K562 (cell line): ENCODE results near the gene RINL. TPM values are rescaled to one million over a fixed set of nuclear protein-coding genes. Genes with fewer than 3 reads are reported as not detected.

Experiments used
- CGGBP1 ChIP-seq: fragments of 250-450 bp; sonication (Bioruptor Pico); IDR thresholded peaks from 2 replicates; pipeline ENCODE4 v1.9.0; 2021; ENCODE audit warnings: mild to moderate bottlenecking
- E2F1 ChIP-seq: sonication (generic); formaldehyde crosslinking; IDR thresholded peaks from 2 replicates; pipeline ENCODE4 v1.8.1; 2023; ENCODE audit warnings: mild to moderate bottlenecking, missing genetic modification reagents, moderate library complexity
- FOXP1 ChIP-seq: sonication (generic); formaldehyde crosslinking; IDR thresholded peaks from 2 replicates; pipeline ENCODE4 v1.8.0; 2022; ENCODE audit warnings: mild to moderate bottlenecking, missing genetic modification reagents
- MITF ChIP-seq: IDR thresholded peaks from 2 replicates; pipeline ENCODE4 v1.6.1; 2014; ENCODE audit warnings: antibody characterized with exemption
- NFYB ChIP-seq: IDR thresholded peaks from 2 replicates; pipeline ENCODE4 v1.6.1; 2011; ENCODE audit warnings: mild to moderate bottlenecking, moderate library complexity; ENCODE audit not compliant: insufficient read length; ENCODE audit errors: extremely low read depth
- RFX7 ChIP-seq: fragments of 250-450 bp; sonication (Bioruptor Pico); IDR thresholded peaks from 2 replicates; pipeline ENCODE4 v1.5.1; 2021; ENCODE audit warnings: mild to moderate bottlenecking
- THAP12 ChIP-seq: fragments of 250-450 bp; sonication (Bioruptor Pico); IDR thresholded peaks from 2 replicates; pipeline ENCODE4 v1.9.0; 2021; ENCODE audit warnings: mild to moderate bottlenecking, inconsistent platforms
- ZKSCAN3 ChIP-seq: fragments of 250-450 bp; sonication (Bioruptor Pico); IDR thresholded peaks from 2 replicates; pipeline ENCODE4 v1.4.0; 2020
- polyA plus RNA-seq, 8 experiments: library from polyadenylated mRNA; depleted of rRNA in 4 of 8; stranded (reverse) in 5 of 8; unstranded in 3 of 8; fragments of >200 nt; fragmentation: Nextera tagmentation in 2 of 8; fragmentation: Illumina TruSeq in 1 of 8; extraction: Ambion mirVana in 2 of 8; extraction: Trizol in 1 of 8; gene quantifications; 2 replicates each; pipeline versions ENCODE4 v1.2.1 to v1.2.3, GENCODE V29; 2011 to 2014; ENCODE audit warnings: inconsistent platforms in 1 of 8, missing spikeins in 1 of 8
- total RNA-seq, 7 experiments: library from RNA; depleted of rRNA in 6 of 7; stranded (reverse); fragments of >200 nt in 6 of 7; fragmentation: Illumina TruSeq in 2 of 7; extraction: Trizol in 2 of 7; gene quantifications; 2 replicates each; pipeline versions ENCODE4 v1.2.1 to v1.2.3, GENCODE V29; 2011 to 2021; ENCODE audit warnings: low replicate concordance in 1 of 7
- TF ChIP-seq, protein P1 (sequence below), 2 experiments: fragments of 200-800 bp in 1 of 2; sonication (Bioruptor generic) in 1 of 2; sonication (generic) in 1 of 2; formaldehyde crosslinking in 1 of 2; IDR thresholded peaks in 1 of 2; conservative IDR thresholded peaks in 1 of 2; 2 replicates each; pipeline versions ENCODE4 v1.5.0 to v1.6.1; 2016 to 2020; ENCODE audit warnings: missing compliant biosample characterization in 1 of 2, missing genetic modification characterization in 1 of 2, missing genetic modification reagents in 1 of 2
- TF ChIP-seq, protein P2 (sequence below), 2 experiments: fragments of 450-650 bp; IDR thresholded peaks; 2 replicates each; pipeline ENCODE4 v1.6.1; 2018; ENCODE audit warnings: mild to moderate bottlenecking in 2 of 2, low read depth in 1 of 2; ENCODE audit not compliant: partially characterized antibody in 2 of 2
- TF ChIP-seq, protein P3 (sequence below): fragments of 150-350 bp; IDR thresholded peaks from 2 replicates; pipeline ENCODE4 v1.6.1; 2014; ENCODE audit warnings: low read depth, mild to moderate bottlenecking, low read length, borderline replicate concordance

The RINL gene
- total and polyA plus RNA-seq, 9 of the 15 experiments (the other 6 are each of a cell fraction or from before 2014, with no cell fraction given), result 0.82 to 10.9 (median 4.9) TPM

DNA sequence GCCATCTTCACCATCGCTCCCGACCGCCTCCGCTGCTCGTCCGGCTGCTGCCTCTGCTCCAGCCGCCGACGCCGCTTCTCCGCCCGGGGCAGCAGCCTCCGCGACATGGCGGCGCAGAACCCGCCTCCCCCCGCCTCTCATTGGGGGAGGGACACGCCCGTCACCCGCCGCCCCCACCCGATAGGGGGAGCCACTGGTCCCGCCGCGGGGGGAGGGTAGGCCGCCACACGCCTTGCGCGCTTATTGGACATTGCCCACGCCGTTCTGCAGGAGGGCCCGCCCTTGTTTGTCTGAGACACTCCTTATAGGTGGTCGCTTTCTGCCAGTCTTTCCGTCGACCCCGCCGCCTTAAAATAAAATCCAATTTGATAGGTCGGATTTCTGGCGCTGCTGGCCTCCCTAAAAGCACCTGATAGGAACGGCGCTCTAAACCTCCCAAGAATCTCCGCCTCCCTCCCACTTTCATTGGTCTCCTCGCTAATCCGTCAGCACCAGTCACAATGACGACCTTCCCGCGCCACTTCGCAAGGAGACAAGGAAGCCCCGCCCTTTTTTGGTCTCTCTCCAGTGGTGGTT lies 28.1 kb downstream of the RINL start, which contains the start of gene HNRNPL (continued):
- TF ChIP-seq, protein P1, sequence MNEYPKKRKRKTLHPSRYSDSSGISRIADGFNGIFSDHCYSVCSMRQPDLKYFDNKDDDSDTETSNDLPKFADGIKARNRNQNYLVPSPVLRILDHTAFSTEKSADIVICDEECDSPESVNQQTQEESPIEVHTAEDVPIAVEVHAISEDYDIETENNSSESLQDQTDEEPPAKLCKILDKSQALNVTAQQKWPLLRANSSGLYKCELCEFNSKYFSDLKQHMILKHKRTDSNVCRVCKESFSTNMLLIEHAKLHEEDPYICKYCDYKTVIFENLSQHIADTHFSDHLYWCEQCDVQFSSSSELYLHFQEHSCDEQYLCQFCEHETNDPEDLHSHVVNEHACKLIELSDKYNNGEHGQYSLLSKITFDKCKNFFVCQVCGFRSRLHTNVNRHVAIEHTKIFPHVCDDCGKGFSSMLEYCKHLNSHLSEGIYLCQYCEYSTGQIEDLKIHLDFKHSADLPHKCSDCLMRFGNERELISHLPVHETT (CRISPR knock-in tag; conservative IDR thresholded peaks at IDR 0.05 in 1 of 2, IDR thresholded peaks at IDR 0.05 in 1 of 2), result peak in 1 of 2 experiments; percentile 85; a peak in 2 of 4 replicates
- TF ChIP-seq MITF (no peak), NFYB (peak; percentile 92), E2F1 (CRISPR knock-in tag) (peak; percentile 89), FOXP1 (CRISPR knock-in tag) (no peak; the same call in 1 of the 2 replicates), ZKSCAN3 (CRISPR knock-in tag) (no peak), CGGBP1 (CRISPR knock-in tag) (peak; percentile 12; the same call in 1 of the 2 replicates), RFX7 (CRISPR knock-in tag) (no peak), THAP12 (CRISPR knock-in tag) (peak; percentile 90)
- TF ChIP-seq, protein P2, sequence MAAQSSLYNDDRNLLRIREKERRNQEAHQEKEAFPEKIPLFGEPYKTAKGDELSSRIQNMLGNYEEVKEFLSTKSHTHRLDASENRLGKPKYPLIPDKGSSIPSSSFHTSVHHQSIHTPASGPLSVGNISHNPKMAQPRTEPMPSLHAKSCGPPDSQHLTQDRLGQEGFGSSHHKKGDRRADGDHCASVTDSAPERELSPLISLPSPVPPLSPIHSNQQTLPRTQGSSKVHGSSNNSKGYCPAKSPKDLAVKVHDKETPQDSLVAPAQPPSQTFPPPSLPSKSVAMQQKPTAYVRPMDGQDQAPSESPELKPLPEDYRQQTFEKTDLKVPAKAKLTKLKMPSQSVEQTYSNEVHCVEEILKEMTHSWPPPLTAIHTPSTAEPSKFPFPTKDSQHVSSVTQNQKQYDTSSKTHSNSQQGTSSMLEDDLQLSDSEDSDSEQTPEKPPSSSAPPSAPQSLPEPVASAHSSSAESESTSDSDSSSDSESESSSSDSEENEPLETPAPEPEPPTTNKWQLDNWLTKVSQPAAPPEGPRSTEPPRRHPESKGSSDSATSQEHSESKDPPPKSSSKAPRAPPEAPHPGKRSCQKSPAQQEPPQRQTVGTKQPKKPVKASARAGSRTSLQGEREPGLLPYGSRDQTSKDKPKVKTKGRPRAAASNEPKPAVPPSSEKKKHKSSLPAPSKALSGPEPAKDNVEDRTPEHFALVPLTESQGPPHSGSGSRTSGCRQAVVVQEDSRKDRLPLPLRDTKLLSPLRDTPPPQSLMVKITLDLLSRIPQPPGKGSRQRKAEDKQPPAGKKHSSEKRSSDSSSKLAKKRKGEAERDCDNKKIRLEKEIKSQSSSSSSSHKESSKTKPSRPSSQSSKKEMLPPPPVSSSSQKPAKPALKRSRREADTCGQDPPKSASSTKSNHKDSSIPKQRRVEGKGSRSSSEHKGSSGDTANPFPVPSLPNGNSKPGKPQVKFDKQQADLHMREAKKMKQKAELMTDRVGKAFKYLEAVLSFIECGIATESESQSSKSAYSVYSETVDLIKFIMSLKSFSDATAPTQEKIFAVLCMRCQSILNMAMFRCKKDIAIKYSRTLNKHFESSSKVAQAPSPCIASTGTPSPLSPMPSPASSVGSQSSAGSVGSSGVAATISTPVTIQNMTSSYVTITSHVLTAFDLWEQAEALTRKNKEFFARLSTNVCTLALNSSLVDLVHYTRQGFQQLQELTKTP (IDR thresholded peaks at IDR 0.05; ENCODE audit: low read depth in 1 of 2, partially characterized antibody in 2 of 2), result no peak
- TF ChIP-seq, protein P3, sequence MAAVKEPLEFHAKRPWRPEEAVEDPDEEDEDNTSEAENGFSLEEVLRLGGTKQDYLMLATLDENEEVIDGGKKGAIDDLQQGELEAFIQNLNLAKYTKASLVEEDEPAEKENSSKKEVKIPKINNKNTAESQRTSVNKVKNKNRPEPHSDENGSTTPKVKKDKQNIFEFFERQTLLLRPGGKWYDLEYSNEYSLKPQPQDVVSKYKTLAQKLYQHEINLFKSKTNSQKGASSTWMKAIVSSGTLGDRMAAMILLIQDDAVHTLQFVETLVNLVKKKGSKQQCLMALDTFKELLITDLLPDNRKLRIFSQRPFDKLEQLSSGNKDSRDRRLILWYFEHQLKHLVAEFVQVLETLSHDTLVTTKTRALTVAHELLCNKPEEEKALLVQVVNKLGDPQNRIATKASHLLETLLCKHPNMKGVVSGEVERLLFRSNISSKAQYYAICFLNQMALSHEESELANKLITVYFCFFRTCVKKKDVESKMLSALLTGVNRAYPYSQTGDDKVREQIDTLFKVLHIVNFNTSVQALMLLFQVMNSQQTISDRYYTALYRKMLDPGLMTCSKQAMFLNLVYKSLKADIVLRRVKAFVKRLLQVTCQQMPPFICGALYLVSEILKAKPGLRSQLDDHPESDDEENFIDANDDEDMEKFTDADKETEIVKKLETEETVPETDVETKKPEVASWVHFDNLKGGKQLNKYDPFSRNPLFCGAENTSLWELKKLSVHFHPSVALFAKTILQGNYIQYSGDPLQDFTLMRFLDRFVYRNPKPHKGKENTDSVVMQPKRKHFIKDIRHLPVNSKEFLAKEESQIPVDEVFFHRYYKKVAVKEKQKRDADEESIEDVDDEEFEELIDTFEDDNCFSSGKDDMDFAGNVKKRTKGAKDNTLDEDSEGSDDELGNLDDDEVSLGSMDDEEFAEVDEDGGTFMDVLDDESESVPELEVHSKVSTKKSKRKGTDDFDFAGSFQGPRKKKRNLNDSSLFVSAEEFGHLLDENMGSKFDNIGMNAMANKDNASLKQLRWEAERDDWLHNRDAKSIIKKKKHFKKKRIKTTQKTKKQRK, result peak; percentile 94
